Trophoblast cell (in vitro differentiated cells and primary cell): ENCODE measurements around the gene LRRC46.

Source experiments
- DNase-seq, 2 donors: peaks; one replicate each; pipeline ENCODE4 v3.0.0-alpha.2; 2016
- H2AFZ ChIP-seq: 2 replicates; pipeline ENCODE4 v1.6.1; 2013; ENCODE audit warnings: low read length, moderate library complexity, mild to moderate bottlenecking; ENCODE audit not compliant: insufficient read depth, poor library complexity
- H2AK5ac ChIP-seq: 2 replicates; pipeline ENCODE4 v1.6.1; 2013; ENCODE audit warnings: mild to moderate bottlenecking, low read length
- H2BK120ac ChIP-seq: 2 replicates; pipeline ENCODE4 v1.6.1; 2013; ENCODE audit warnings: low read length, mild to moderate bottlenecking, moderate library complexity; ENCODE audit not compliant: insufficient read depth, poor library complexity
- H2BK12ac ChIP-seq: 2 replicates; pipeline ENCODE4 v1.6.1; 2013; ENCODE audit warnings: mild to moderate bottlenecking, low read length, moderate library complexity
- H2BK5ac ChIP-seq: 2 replicates; pipeline ENCODE4 v1.6.1; 2013; ENCODE audit warnings: low read length, low read depth, moderate library complexity, mild to moderate bottlenecking; ENCODE audit not compliant: poor library complexity
- H3K14ac ChIP-seq: 2 replicates; pipeline ENCODE4 v1.6.1; 2013; ENCODE audit warnings: mild to moderate bottlenecking, low read length
- H3K18ac ChIP-seq: 2 replicates; pipeline ENCODE4 v1.6.1; 2013; ENCODE audit warnings: mild to moderate bottlenecking, low read length
- H3K23ac ChIP-seq: 2 replicates; pipeline ENCODE4 v1.6.1; 2013; ENCODE audit warnings: low read length
- H3K27ac ChIP-seq: 2 replicates; pipeline ENCODE4 v1.5.1; 2013; ENCODE audit warnings: low read depth, mild to moderate bottlenecking, inconsistent platforms, low read length, moderate library complexity
- H3K27me3 ChIP-seq: 2 replicates; pipeline ENCODE4 v1.6.1; 2013; ENCODE audit warnings: inconsistent platforms, mild to moderate bottlenecking, low read length, moderate library complexity; ENCODE audit not compliant: insufficient read depth
- H3K36me3 ChIP-seq, 2 experiments: 1 replicate in 1 of 2; 2 replicates in 1 of 2; pipeline ENCODE4 v1.6.1; 2013; ENCODE audit warnings: low read length in 2 of 2, mild to moderate bottlenecking in 2 of 2, moderate library complexity in 1 of 2; ENCODE audit not compliant: insufficient read depth in 2 of 2, control insufficient read depth in 1 of 2
- H3K4ac ChIP-seq: 2 replicates; pipeline ENCODE4 v1.6.1; 2013; ENCODE audit warnings: low read depth, mild to moderate bottlenecking, low read length, moderate library complexity
- H3K4me1 ChIP-seq, 2 experiments: 1 replicate in 1 of 2; 2 replicates in 1 of 2; pipeline ENCODE4 v1.6.1; 2013; ENCODE audit warnings: low read length in 2 of 2, mild to moderate bottlenecking in 2 of 2, moderate library complexity in 1 of 2; ENCODE audit not compliant: insufficient read depth in 2 of 2, control insufficient read depth in 1 of 2
- H3K4me2 ChIP-seq: 2 replicates; pipeline ENCODE4 v1.6.1; 2013; ENCODE audit warnings: inconsistent platforms, mild to moderate bottlenecking, low read length, moderate library complexity
- H3K4me3 ChIP-seq: 2 replicates; pipeline ENCODE4 v1.5.1; 2013; ENCODE audit warnings: mild to moderate bottlenecking, low read depth, low read length, inconsistent platforms
- H3K79me1 ChIP-seq: one replicate; pipeline ENCODE4 v1.6.1; 2013; ENCODE audit warnings: low read length
- H3K79me2 ChIP-seq: 2 replicates; pipeline ENCODE4 v1.6.1; 2013; ENCODE audit warnings: low read length, mild to moderate bottlenecking; ENCODE audit not compliant: control insufficient read depth, insufficient read depth, poor library complexity
- H3K9ac ChIP-seq: 2 replicates; pipeline ENCODE4 v1.6.1; 2013; ENCODE audit warnings: mild to moderate bottlenecking, low read length
- H3K9me3 ChIP-seq: 2 replicates; pipeline ENCODE4 v1.6.1; 2013; ENCODE audit warnings: low read depth, mild to moderate bottlenecking, control low read depth, inconsistent platforms, low read length; ENCODE audit not compliant: insufficient read depth
- H4K12ac ChIP-seq: 2 replicates; pipeline ENCODE4 v1.6.1; 2013; ENCODE audit warnings: low read depth, mild to moderate bottlenecking, low read length, moderate library complexity
- H4K8ac ChIP-seq: 2 replicates; pipeline ENCODE4 v1.6.1; 2013; ENCODE audit warnings: low read depth, mild to moderate bottlenecking, low read length, moderate library complexity
- H4K91ac ChIP-seq: one replicate; pipeline ENCODE4 v1.6.1; 2013; ENCODE audit warnings: low read depth, mild to moderate bottlenecking, low read length, moderate library complexity
- WGBS: extraction: QIAGEN DNeasy Blood & Tissue Kit; methylation state at CpG from one replicate; pipeline ENCODE4 v1.1.7; 2013; ENCODE audit warnings: missing lambda C conversion rate; ENCODE audit not compliant: insufficient read length, insufficient coverage; ENCODE audit errors: extremely low coverage; 5-methylcytosine and 5-hydroxymethylcytosine counted together

Gene LRRC46

GRCh38 chr17:47875011-47875985 lies 43.8 kb downstream of the LRRC46 start:
- no peak overlapping the region for H3K4me3 ChIP-seq
- peak overlapping the region; percentile 28 for H3K4me2 ChIP-seq
- H3K27ac ChIP-seq = peak overlapping the region; percentile 69
- no peak overlapping the region for H3K18ac ChIP-seq
- H3K23ac ChIP-seq = no peak overlapping the region
- H4K91ac ChIP-seq = peak overlapping the region; percentile 65
- H3K9ac ChIP-seq = no peak overlapping the region
- peak overlapping the region; percentile 12 for H3K4ac ChIP-seq
- no peaks in the 10 kb centered on the region for H3K27me3 ChIP-seq
- no peak overlapping the region for H4K12ac ChIP-seq
- peaks cover 32% of the 10 kb centered on the region for H3K79me1 ChIP-seq
- DNase-seq = peak in 1 of 2 donors; percentile 58
- H3K36me3 ChIP-seq = no peaks in the 10 kb centered on the region
- H2BK12ac ChIP-seq = peak overlapping the region; percentile 35
- H3K9me3 ChIP-seq = peaks cover 3% of the 10 kb centered on the region
- H4K8ac ChIP-seq = peak overlapping the region; percentile 33
- peak overlapping the region; percentile 26 for H3K14ac ChIP-seq
- WGBS = no CpG with 5 or more reads among the region's 11 CpGs
- peaks cover 29 to 37% of the 10 kb centered on the region in 2 experiments for H3K4me1 ChIP-seq
- H2BK120ac ChIP-seq = peak overlapping the region; percentile 20
- peak overlapping the region; percentile 36 for H2AK5ac ChIP-seq
- peaks cover 2% of the 10 kb centered on the region for H3K79me2 ChIP-seq
- H2BK5ac ChIP-seq = peak overlapping the region; percentile 59
- no peak overlapping the region for H2AFZ ChIP-seq

- H3K9ac ChIP-seq = no peak overlapping the region
- no peak overlapping the region for H3K18ac ChIP-seq
- DNase-seq = no peak
- peaks cover 1% of the 10 kb centered on the region for H3K79me2 ChIP-seq
- no peak overlapping the region for H3K4me3 ChIP-seq
- peak overlapping the region; percentile 58 for H2AK5ac ChIP-seq
- H2AFZ ChIP-seq = no peak overlapping the region
- peak overlapping the region; percentile 68 for H2BK120ac ChIP-seq
- peaks cover 25% of the 10 kb centered on the region for H3K79me1 ChIP-seq
- peak overlapping the region; percentile 47 for H3K14ac ChIP-seq
- H3K4me2 ChIP-seq = no peak overlapping the region
- H3K4me1 ChIP-seq = peaks cover 25 to 31% of the 10 kb centered on the region in 2 experiments
- H3K36me3 ChIP-seq = no peaks in the 10 kb centered on the region
- no peak overlapping the region for H3K27ac ChIP-seq
- H4K91ac ChIP-seq = peak overlapping the region; percentile 46
- H2BK12ac ChIP-seq = peak overlapping the region; percentile 78
- no peak overlapping the region for H3K23ac ChIP-seq
- H3K9me3 ChIP-seq = peaks cover 3% of the 10 kb centered on the region
- WGBS = no CpG with 5 or more reads among the region's 9 CpGs
- no peaks in the 10 kb centered on the region for H3K27me3 ChIP-seq
- H4K12ac ChIP-seq = no peak overlapping the region
- peak overlapping the region; percentile 24 for H2BK5ac ChIP-seq
- H4K8ac ChIP-seq = no peak overlapping the region
- H3K4ac ChIP-seq = peak overlapping the region; percentile 11
These were observed 46.0 kb downstream of the LRRC46 start for GRCh38 chr17:47877368-47878034.

- Histone ChIP-seq H2AK5ac (no peak overlapping the region), H2BK12ac (peak overlapping the region; percentile 74), H3K36me3 (no peaks in the 10 kb centered on the region), H3K79me2 (no peaks in the 10 kb centered on the region), H3K4ac (no peak overlapping the region), H3K18ac (peak overlapping the region; percentile 7), H3K9me3 (peaks cover 3% of the 10 kb centered on the region), H4K8ac (no peak overlapping the region), H3K27me3 (no peaks in the 10 kb centered on the region), H3K4me2 (no peak overlapping the region), H3K23ac (no peak overlapping the region), H4K12ac (no peak overlapping the region), H3K4me3 (no peak overlapping the region), H4K91ac (peak overlapping the region; percentile 46), H3K4me1 (peaks cover 21 to 27% of the 10 kb centered on the region in 2 experiments), H3K79me1 (peaks cover 21% of the 10 kb centered on the region), H3K27ac (no peak overlapping the region), H3K14ac (peak overlapping the region; percentile 17), H3K9ac (no peak overlapping the region), H2AFZ (no peak overlapping the region), H2BK5ac (peak overlapping the region; percentile 5), H2BK120ac (peak overlapping the region; percentile 68)
- no peak for DNase-seq
- WGBS = no CpG with 5 or more reads among the region's 10 CpGs
These were observed 46.9 kb downstream of the LRRC46 start for GRCh38 chr17:47878203-47879027.

- Histone ChIP-seq H3K23ac (no peak overlapping the region), H2BK12ac (no peak overlapping the region), H2BK120ac (no peak overlapping the region), H3K79me1 (peaks cover 24% of the 10 kb centered on the region), H2BK5ac (no peak overlapping the region), H3K4me1 (peaks cover 27 to 30% of the 10 kb centered on the region in 2 experiments), H3K4ac (no peak overlapping the region), H3K9me3 (peaks cover 3% of the 10 kb centered on the region), H3K18ac (no peak overlapping the region), H4K12ac (no peak overlapping the region), H3K9ac (no peak overlapping the region), H2AFZ (no peak overlapping the region), H3K79me2 (peaks cover 2% of the 10 kb centered on the region), H4K91ac (no peak overlapping the region), H4K8ac (no peak overlapping the region), H2AK5ac (no peak overlapping the region), H3K4me3 (no peak overlapping the region), H3K36me3 (no peaks in the 10 kb centered on the region), H3K27me3 (no peaks in the 10 kb centered on the region), H3K4me2 (no peak overlapping the region), H3K14ac (no peak overlapping the region), H3K27ac (no peak overlapping the region)
- WGBS = no CpG with 5 or more reads among the region's 2 CpGs
- no peak for DNase-seq
These were observed 47.6 kb downstream of the LRRC46 start for GRCh38 chr17:47879028-47879585.
